SH-SY5Y (cell line): Measurements from ENCODE around the gene LRRC63.

Source experiments
- GATA2 ChIP-seq: IDR thresholded peaks from 2 replicates; pipeline ENCODE4 v1.6.1; 2011; ENCODE audit warnings: mild to moderate bottlenecking, low read depth, low read length
- GATA3 ChIP-seq: IDR thresholded peaks from 2 replicates; pipeline ENCODE4 v1.6.1; 2011; ENCODE audit warnings: low read depth, mild to moderate bottlenecking, low read length, moderate library complexity

DNA sequence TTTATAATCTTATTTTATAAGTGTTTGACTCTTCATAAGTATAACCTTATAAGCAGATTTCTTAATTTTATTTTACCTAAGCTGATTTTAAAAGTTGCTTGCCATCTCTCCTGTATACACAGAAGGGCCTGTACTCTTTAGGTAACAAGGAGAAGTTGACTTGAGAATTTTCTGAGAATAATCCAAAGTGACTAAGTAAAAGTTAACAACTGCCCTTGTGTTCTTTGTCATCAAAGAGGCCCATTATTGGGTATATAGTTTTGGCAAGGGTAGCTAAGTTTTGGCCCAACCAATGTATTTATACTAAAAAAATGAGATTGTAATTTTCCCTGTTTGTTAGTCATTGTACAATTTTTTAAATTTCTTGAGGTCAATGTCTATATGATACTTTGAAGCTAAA is 32.9 kb upstream of the LRRC63 start:
- TF ChIP-seq GATA3 (no peak), GATA2 (no peak)
